Mucosa of gallbladder (tissue), 1 donor: ENCODE measurements around the gene TMEM147. TPM values are rescaled to one million over a fixed set of nuclear protein-coding genes. Genes with fewer than 3 reads are reported as not detected.
A peak's percentile ranks its signal among the peaks of the same experiment; 100 is the strongest.

ENCODE experiments used
- DNase-seq: peaks from one replicate; pipeline ENCODE4 v3.0.0-alpha.2; 2020; ENCODE audit warnings: low spot score
- total RNA-seq: library from RNA; stranded (reverse); gene quantifications from one replicate; pipeline ENCODE4 v1.2.1, GENCODE V29; 2021
- donor health status: DM: no; HTN: no; CAD: no.

Gene TMEM147
- total RNA-seq, 1 donor from 2014 or later: 87.6 TPM

- DNase-seq: no peak
Measured at GRCh38 chr19:35546532-35546931, 1.1 kb downstream of the TMEM147 start.

- peak; percentile 37 for DNase-seq
Measured at GRCh38 chr19:35549174-35549788, 3.9 kb downstream of the TMEM147 start.

GRCh38 chr19:35549879-35550523 is 4.6 kb downstream of the TMEM147 start:
- DNase-seq: no peak

GRCh38 chr19:35551091-35551810 is 5.8 kb downstream of the TMEM147 start:
- no peak for DNase-seq

- no peak for DNase-seq
Measured at GRCh38 chr19:35552534-35553384, 7.3 kb downstream of the TMEM147 start.

- no peak for DNase-seq
Measured at GRCh38 chr19:35553385-35554000, 8.1 kb downstream of the TMEM147 start.

GRCh38 chr19:35554076-35554475 is 8.7 kb downstream of the TMEM147 start:
- no peak for DNase-seq

- DNase-seq: no peak
Measured at GRCh38 chr19:35555301-35556005, 10.0 kb downstream of the TMEM147 start.

- no peak for DNase-seq
Measured at GRCh38 chr19:35556025-35556590, 10.7 kb downstream of the TMEM147 start.

GRCh38 chr19:35556846-35557538 is 11.6 kb downstream of the TMEM147 start:
- no peak for DNase-seq

GRCh38 chr19:35557539-35558399 is 12.3 kb downstream of the TMEM147 start:
- DNase-seq: peak; percentile 53

- no peak for DNase-seq
Measured at GRCh38 chr19:35558400-35559280, 13.2 kb downstream of the TMEM147 start.

GRCh38 chr19:35559281-35559659 is 13.8 kb downstream of the TMEM147 start:
- DNase-seq: no peak

- no peak for DNase-seq
Measured at GRCh38 chr19:35559781-35560180, 14.4 kb downstream of the TMEM147 start.

GRCh38 chr19:35560271-35560670 is 14.8 kb downstream of the TMEM147 start:
- no peak for DNase-seq

GRCh38 chr19:35560677-35561076 is 15.3 kb downstream of the TMEM147 start:
- DNase-seq: no peak

- no peak for DNase-seq
Measured at GRCh38 chr19:35561436-35561835, 16.0 kb downstream of the TMEM147 start.

- DNase-seq: no peak
Measured at GRCh38 chr19:35562336-35562735, 16.9 kb downstream of the TMEM147 start.
